ENCODE results near the gene P3H2.

Gene P3H2

GRCh38 chr3:190034446-190034845, 86.3 kb downstream of the P3H2 start:
- no peak for DNase-seq (ENCODE audit: low read depth, low spot score)
- no peak overlapping the region for H3K4me3 ChIP-seq (ENCODE audit: low read length)

GRCh38 chr3:190032923-190033322, 87.8 kb downstream of the P3H2 start:
- H3K4me3 ChIP-seq (ENCODE audit: low read length): no peak overlapping the region
- no peak for DNase-seq (ENCODE audit: low read depth, low spot score)

GRCh38 chr3:190031887-190032752, 88.6 kb downstream of the P3H2 start:
- H3K4me3 ChIP-seq (ENCODE audit: low read length): no peak overlapping the region
- no peak for DNase-seq (ENCODE audit: low read depth, low spot score)

- no peak overlapping the region for H3K4me3 ChIP-seq (ENCODE audit: low read length)
Observed at GRCh38 chr3:190027116-190027515, 93.6 kb downstream of the P3H2 start.

GRCh38 chr3:190026154-190026553, 94.5 kb downstream of the P3H2 start:
- DNase-seq (ENCODE audit: low read depth, low spot score): no peak
- H3K4me3 ChIP-seq (ENCODE audit: low read length): no peak overlapping the region

More at GRCh38 chr3:190027116-190027515, 93.6 kb downstream of the P3H2 start:
- DNase-seq (ENCODE audit: low read depth, low spot score): no peak

- no peak for DNase-seq (ENCODE audit: low read depth, low spot score)
- H3K4me3 ChIP-seq (ENCODE audit: low read length): no peak overlapping the region
Observed at GRCh38 chr3:190024912-190025311, 95.8 kb downstream of the P3H2 start.

- DNase-seq (ENCODE audit: low read depth, low spot score): no peak
Observed at GRCh38 chr3:190019844-190020243, 100.9 kb downstream of the P3H2 start.

GRCh38 chr3:190019006-190019405, 101.7 kb downstream of the P3H2 start:
- no peak overlapping the region for H3K4me3 ChIP-seq (ENCODE audit: low read length)
- DNase-seq (ENCODE audit: low read depth, low spot score): no peak

More at GRCh38 chr3:190019844-190020243, 100.9 kb downstream of the P3H2 start:
- H3K4me3 ChIP-seq (ENCODE audit: low read length): no peak overlapping the region

GRCh38 chr3:190018460-190018859, 102.2 kb downstream of the P3H2 start:
- H3K4me3 ChIP-seq (ENCODE audit: low read length): no peak overlapping the region
- no peak for DNase-seq (ENCODE audit: low read depth, low spot score)

- H3K4me3 ChIP-seq (ENCODE audit: low read length): no peak overlapping the region
Observed at GRCh38 chr3:190017521-190018288, 103.0 kb downstream of the P3H2 start.

GRCh38 chr3:190016966-190017365, 103.7 kb downstream of the P3H2 start:
- H3K4me3 ChIP-seq (ENCODE audit: low read length): no peak overlapping the region
- no peak for DNase-seq (ENCODE audit: low read depth, low spot score)

More at GRCh38 chr3:190017521-190018288, 103.0 kb downstream of the P3H2 start:
- no peak for DNase-seq (ENCODE audit: low read depth, low spot score)

GRCh38 chr3:190014940-190015339, 105.8 kb downstream of the P3H2 start:
- H3K4me3 ChIP-seq (ENCODE audit: low read length): no peak overlapping the region

GRCh38 chr3:190013943-190014924, 106.5 kb downstream of the P3H2 start:
- DNase-seq (ENCODE audit: low read depth, low spot score): no peak
- H3K4me3 ChIP-seq (ENCODE audit: low read length): no peak overlapping the region

More at GRCh38 chr3:190014940-190015339, 105.8 kb downstream of the P3H2 start:
- no peak for DNase-seq (ENCODE audit: low read depth, low spot score)

- no peak for DNase-seq (ENCODE audit: low read depth, low spot score)
Observed at GRCh38 chr3:190012784-190013183, 107.9 kb downstream of the P3H2 start.

GRCh38 chr3:190012314-190012782, 108.3 kb downstream of the P3H2 start:
- no peak for DNase-seq (ENCODE audit: low read depth, low spot score)
- H3K4me3 ChIP-seq (ENCODE audit: low read length): no peak overlapping the region

More at GRCh38 chr3:190012784-190013183, 107.9 kb downstream of the P3H2 start:
- no peak overlapping the region for H3K4me3 ChIP-seq (ENCODE audit: low read length)

- no peak for DNase-seq (ENCODE audit: low read depth, low spot score)
- no peak overlapping the region for H3K4me3 ChIP-seq (ENCODE audit: low read length)
Observed at GRCh38 chr3:190010486-190010885, 110.2 kb downstream of the P3H2 start.

GRCh38 chr3:190009614-190010013, 111.1 kb downstream of the P3H2 start:
- H3K4me3 ChIP-seq (ENCODE audit: low read length): no peak overlapping the region
- DNase-seq (ENCODE audit: low read depth, low spot score): no peak

- H3K4me3 ChIP-seq (ENCODE audit: low read length): no peak overlapping the region
Observed at GRCh38 chr3:190008432-190008831, 112.3 kb downstream of the P3H2 start.

More at GRCh38 chr3:190008432-190008831, 112.3 kb downstream of the P3H2 start:
- DNase-seq (ENCODE audit: low read depth, low spot score): no peak
